GM13976 (cell line): ENCODE results near the gene ARSG.

Source experiments
- DNase-seq: peaks from one replicate; pipeline ENCODE4 v3.0.0; 2012; ENCODE audit warnings: low spot score
- in situ Hi-C: fragments of 300-500 bp; cut with MboI; formaldehyde crosslinking; loops from one replicate; pipeline ENCODE4 v1.12.0; 2022; ENCODE audit warnings: low sequenced_read_pairs, mixed read lengths, inconsistent platforms; ENCODE audit not compliant: unreplicated experiment
- TF ChIP-seq, protein P1 (sequence below): IDR thresholded peaks from 2 replicates; pipeline ENCODE4 v1.5.1; 2012; ENCODE audit warnings: borderline replicate concordance, mild to moderate bottlenecking; ENCODE audit not compliant: insufficient read depth; ENCODE audit errors: extremely low read depth, missing control alignments, control extremely low read depth

ARSG gene

DNA sequence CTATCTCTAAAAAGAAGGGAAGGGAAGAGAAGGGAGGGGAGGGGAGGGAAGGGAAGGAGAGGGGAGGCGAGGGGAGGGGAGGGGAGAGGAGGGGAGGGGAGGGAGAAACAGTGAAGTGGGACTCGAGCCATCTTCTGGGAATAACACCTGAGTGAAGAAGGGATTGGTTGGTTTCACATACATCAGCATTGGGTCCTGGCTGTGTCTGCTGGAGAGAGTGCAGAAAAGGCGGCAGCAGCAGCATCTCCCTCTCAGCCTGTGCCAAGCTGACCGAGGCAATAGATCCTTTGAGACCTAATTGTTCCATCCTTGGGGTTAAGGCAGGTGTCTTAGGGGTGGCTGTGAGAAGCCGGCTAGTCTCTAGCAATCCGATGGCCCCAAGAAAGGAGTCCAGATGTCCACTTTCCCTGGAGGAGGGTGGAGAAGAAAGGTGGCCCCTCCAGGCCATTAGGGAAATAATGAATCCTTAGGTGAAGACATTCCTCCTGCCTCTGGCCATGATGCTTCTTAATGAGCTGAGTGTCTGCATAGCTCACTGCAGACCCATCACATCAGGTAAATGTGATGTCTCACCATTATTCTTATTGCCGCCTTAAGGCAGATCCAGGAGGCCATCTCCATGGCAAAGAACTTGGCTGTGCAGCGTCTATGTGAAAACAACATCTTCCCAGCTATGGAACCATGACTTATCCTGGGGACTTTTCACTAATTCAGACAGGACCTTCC lies 94.4 kb downstream of the ARSG start:
- TF ChIP-seq, protein P1, sequence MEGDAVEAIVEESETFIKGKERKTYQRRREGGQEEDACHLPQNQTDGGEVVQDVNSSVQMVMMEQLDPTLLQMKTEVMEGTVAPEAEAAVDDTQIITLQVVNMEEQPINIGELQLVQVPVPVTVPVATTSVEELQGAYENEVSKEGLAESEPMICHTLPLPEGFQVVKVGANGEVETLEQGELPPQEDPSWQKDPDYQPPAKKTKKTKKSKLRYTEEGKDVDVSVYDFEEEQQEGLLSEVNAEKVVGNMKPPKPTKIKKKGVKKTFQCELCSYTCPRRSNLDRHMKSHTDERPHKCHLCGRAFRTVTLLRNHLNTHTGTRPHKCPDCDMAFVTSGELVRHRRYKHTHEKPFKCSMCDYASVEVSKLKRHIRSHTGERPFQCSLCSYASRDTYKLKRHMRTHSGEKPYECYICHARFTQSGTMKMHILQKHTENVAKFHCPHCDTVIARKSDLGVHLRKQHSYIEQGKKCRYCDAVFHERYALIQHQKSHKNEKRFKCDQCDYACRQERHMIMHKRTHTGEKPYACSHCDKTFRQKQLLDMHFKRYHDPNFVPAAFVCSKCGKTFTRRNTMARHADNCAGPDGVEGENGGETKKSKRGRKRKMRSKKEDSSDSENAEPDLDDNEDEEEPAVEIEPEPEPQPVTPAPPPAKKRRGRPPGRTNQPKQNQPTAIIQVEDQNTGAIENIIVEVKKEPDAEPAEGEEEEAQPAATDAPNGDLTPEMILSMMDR: no peak
- in situ Hi-C loops: no loop called here
- DNase-seq: no peak

DNA sequence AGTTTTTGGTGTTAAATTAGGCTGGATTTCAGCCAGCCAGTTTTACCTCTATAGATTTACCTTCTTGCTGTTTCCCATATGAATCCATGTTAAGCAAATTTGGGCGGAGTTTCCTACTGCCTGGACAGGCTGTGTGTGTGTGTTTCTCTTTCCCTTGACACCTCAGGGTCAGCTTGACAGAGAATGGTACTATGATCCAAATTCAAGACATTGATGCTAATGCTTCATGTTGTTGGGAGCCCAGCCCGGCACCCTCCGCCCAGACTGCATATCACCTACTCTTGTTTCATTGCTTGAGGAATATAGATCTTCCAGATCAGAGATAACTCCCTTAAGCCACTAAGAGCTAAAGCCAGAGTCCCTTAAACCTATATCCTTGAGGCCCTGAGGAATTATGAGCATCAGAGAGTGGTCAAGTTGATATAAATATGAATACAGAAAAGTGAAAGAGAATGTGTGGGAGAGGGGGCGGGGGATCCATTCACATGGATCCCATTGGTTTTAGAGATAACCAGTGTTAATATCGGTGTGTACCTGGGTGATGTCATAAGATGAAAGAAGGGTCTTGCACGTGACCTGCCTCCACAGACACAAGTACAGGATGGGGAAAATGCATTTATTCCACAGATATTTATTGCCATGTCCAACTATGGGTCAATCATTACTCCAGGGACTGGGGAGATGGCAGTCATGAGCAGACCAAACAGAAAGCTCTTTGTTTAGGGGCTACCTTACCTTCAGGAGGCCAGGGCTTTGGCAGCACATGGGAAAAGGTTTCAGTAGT lies 96.3 kb downstream of the ARSG start:
- TF ChIP-seq, protein P1: no peak
- in situ Hi-C loops: no loop called here

DNA sequence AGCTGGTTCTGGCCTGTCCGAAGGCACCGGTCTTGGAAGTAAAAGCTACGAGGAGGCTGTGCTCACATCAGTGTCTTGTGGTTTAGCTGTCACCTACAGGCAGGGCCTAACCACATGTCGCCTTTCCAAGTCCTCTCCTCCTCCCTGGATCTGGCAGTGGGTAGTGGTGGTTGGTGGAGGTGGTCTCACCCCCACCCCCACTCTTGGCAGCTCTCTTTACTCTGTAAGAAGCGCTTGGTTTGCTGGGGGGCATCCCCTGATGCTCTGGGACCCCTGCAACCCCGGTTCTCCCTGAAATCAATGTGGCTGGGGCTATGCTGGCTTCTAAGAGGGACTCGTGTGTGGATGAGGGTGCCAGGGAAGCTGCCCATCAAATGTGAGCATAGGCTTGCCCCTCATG lies 97.7 kb downstream of the ARSG start:
- TF ChIP-seq, protein P1: no peak
- in situ Hi-C loops: no loop called here
- DNase-seq: no peak

More for the DNA sequence above, 96.3 kb downstream of the ARSG start:
- no peak for DNase-seq

DNA sequence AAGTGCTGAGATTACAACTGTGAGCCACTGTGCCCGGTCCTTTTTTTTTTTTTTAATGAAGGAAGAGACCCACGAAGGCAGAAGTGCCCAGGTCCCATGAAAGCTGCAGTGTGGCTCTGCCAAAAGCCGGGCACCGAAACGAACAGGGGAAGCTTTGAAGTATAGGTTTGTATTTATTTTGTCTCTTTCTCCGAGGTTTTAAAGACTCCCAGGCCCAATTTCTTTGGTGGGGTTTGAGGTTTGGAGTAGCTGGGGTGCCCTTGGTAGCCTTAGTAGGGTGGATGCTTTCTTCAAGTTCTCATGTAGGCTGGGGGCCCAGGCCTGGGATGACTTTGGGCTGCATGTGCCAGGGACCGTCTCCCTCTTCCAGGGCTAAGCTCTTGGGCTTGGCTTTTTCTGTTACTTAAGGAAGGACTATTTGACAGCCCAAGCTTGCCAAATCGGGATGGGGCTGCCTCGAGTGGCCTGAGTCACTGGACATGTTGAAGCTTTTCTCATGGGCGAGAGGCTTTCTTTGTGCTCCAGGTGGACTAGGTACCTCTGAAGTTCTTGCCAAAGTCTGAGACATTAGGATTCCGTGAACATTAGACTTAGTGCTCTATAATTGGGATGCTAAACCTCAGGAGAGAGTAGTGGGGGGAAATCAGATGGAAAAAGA lies 99.7 kb downstream of the ARSG start:
- in situ Hi-C loops: no loop called here
- DNase-seq: no peak
- TF ChIP-seq, protein P1: no peak

DNA sequence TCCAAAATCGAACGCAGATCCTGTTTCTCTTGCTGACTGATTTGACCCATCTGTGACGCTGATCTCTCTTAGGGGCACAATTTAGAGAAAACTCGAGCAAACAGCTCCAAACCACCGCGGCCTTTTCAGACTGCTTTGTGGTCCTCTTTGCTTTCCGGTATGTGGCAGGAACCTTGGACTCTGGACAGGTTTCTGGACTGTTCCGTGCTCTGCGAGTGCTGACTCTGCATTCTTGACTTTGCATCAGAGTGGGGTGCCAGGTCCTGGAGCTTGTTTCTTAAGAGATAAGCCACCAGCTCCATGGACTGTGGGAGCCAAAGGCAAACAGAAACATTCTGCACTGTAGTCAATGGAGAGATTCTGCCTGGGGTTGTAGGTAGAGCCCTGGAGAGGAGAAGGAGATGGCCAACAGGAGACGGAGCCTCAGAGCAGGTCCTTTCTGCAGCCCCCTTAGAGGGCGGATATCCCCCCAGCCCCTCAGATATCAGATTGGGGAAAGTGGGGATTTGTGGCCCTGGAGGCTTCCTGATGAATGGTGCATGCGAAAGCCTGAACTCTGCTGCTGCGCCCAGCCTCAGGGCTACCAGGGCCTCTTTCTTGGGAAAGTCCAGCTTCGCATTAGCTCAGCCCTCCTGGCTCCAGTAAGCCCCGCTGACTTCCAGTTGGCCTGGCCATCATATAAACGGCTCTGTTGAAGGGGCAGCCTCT lies 100.4 kb downstream of the ARSG start:
- in situ Hi-C loops: no loop called here
- DNase-seq: no peak
- TF ChIP-seq, protein P1: no peak
